CD4-positive, alpha-beta T cell treated with Interleukin-4 for 4 hours (primary cell): ENCODE data around the gene ZNF397.

Source experiments
- DNase-seq: peaks from one replicate; pipeline ENCODE4 v3.0.0-alpha.2; 2020

Gene ZNF397

GRCh38 chr18:35247412-35248249, 6.8 kb downstream of the ZNF397 start:
- no peak for DNase-seq

GRCh38 chr18:35248429-35248828, 7.6 kb downstream of the ZNF397 start:
- no peak for DNase-seq

- no peak for DNase-seq
Observed at GRCh38 chr18:35252466-35252865, 11.6 kb downstream of the ZNF397 start.

GRCh38 chr18:35253655-35254287, 12.9 kb downstream of the ZNF397 start:
- DNase-seq = no peak

- no peak for DNase-seq
Observed at GRCh38 chr18:35256947-35257346, 16.1 kb downstream of the ZNF397 start.

GRCh38 chr18:35264409-35264808, 23.6 kb downstream of the ZNF397 start:
- DNase-seq = no peak

GRCh38 chr18:35267161-35267651, 26.4 kb downstream of the ZNF397 start:
- peak; percentile 75 for DNase-seq

GRCh38 chr18:35267809-35268208, 27.0 kb downstream of the ZNF397 start:
- DNase-seq = no peak

- DNase-seq = no peak
Observed at GRCh38 chr18:35268821-35269220, 28.0 kb downstream of the ZNF397 start.

GRCh38 chr18:35271656-35272055, 30.8 kb downstream of the ZNF397 start:
- DNase-seq = no peak

- no peak for DNase-seq
Observed at GRCh38 chr18:35276267-35276666, 35.4 kb downstream of the ZNF397 start.

- DNase-seq = no peak
Observed at GRCh38 chr18:35277633-35278032, 36.8 kb downstream of the ZNF397 start.

GRCh38 chr18:35278085-35278484, 37.3 kb downstream of the ZNF397 start:
- no peak for DNase-seq

GRCh38 chr18:35278969-35279368, 38.1 kb downstream of the ZNF397 start:
- DNase-seq = no peak

GRCh38 chr18:35282353-35282752, 41.5 kb downstream of the ZNF397 start:
- no peak for DNase-seq

- DNase-seq = no peak
Observed at GRCh38 chr18:35283923-35284794, 43.3 kb downstream of the ZNF397 start.

GRCh38 chr18:35284841-35285240, 44.0 kb downstream of the ZNF397 start:
- no peak for DNase-seq

- no peak for DNase-seq
Observed at GRCh38 chr18:35289293-35289692, 48.5 kb downstream of the ZNF397 start.

GRCh38 chr18:35289727-35290093, 48.9 kb downstream of the ZNF397 start:
- DNase-seq = no peak

- DNase-seq = peak; percentile 97
Observed at GRCh38 chr18:35290094-35290735, 49.4 kb downstream of the ZNF397 start, which contains the start of gene ZSCAN30. ZSCAN30 (minus strand) TSS chr18:35290229; CDS start chr18:35264352, 25,877 bp downstream.

- DNase-seq = no peak
Observed at GRCh38 chr18:35291166-35291565, 50.3 kb downstream of the ZNF397 start.

GRCh38 chr18:35296060-35296459, 55.2 kb downstream of the ZNF397 start:
- DNase-seq = no peak

- no peak for DNase-seq
Observed at GRCh38 chr18:35303610-35304009, 62.8 kb downstream of the ZNF397 start.
